ENCODE measurements around the gene NFASC. TPM values are rescaled to one million over a fixed set of nuclear protein-coding genes. Genes with fewer than 3 reads are reported as not detected.

The NFASC gene
- total RNA-seq, 1 donor from 2014 or later = 3.8 TPM

GRCh38 chr1:205003358-205004131 lies 132.9 kb downstream of the NFASC start:
- no peaks in the 10 kb centered on the region for H3K9me3 Mint-ChIP-seq (ENCODE audit: unreplicated experiment)
- H3K27me3 Mint-ChIP-seq (ENCODE audit: unreplicated experiment) = peaks cover 6% of the 10 kb centered on the region
- TF ChIP-seq CTCF (IDR thresholded peaks at IDR 0.05; ENCODE audit: unreplicated experiment) = no peak
- H3K4me1 Mint-ChIP-seq (ENCODE audit: unreplicated experiment) = peaks cover 9% of the 10 kb centered on the region
- no peak for DNase-seq (ENCODE audit: low spot score)
- H3K36me3 Mint-ChIP-seq (ENCODE audit: low read depth, unreplicated experiment) = no peaks in the 10 kb centered on the region
- no peak overlapping the region for H3K27ac Mint-ChIP-seq (ENCODE audit: unreplicated experiment)
- H3K4me3 Mint-ChIP-seq (ENCODE audit: unreplicated experiment) = no peak overlapping the region

- Mint-ChIP-seq H3K4me3 (ENCODE audit: unreplicated experiment) (no peak overlapping the region), H3K27me3 (ENCODE audit: unreplicated experiment) (peaks cover 6% of the 10 kb centered on the region), H3K4me1 (ENCODE audit: unreplicated experiment) (peaks cover 9% of the 10 kb centered on the region), H3K27ac (ENCODE audit: unreplicated experiment) (no peak overlapping the region), H3K36me3 (ENCODE audit: low read depth, unreplicated experiment) (no peaks in the 10 kb centered on the region), H3K9me3 (ENCODE audit: unreplicated experiment) (no peaks in the 10 kb centered on the region)
- no peak for TF ChIP-seq CTCF (IDR thresholded peaks at IDR 0.05; ENCODE audit: unreplicated experiment)
- DNase-seq (ENCODE audit: low spot score) = no peak
Measured at GRCh38 chr1:205004351-205004750, 133.7 kb downstream of the NFASC start.

- TF ChIP-seq CTCF (IDR thresholded peaks at IDR 0.05; ENCODE audit: unreplicated experiment) = no peak
- Mint-ChIP-seq H3K4me3 (ENCODE audit: unreplicated experiment) (no peak overlapping the region), H3K36me3 (ENCODE audit: low read depth, unreplicated experiment) (no peaks in the 10 kb centered on the region), H3K27ac (ENCODE audit: unreplicated experiment) (no peak overlapping the region), H3K4me1 (ENCODE audit: unreplicated experiment) (no peaks in the 10 kb centered on the region), H3K9me3 (ENCODE audit: unreplicated experiment) (no peaks in the 10 kb centered on the region), H3K27me3 (ENCODE audit: unreplicated experiment) (peaks cover 8% of the 10 kb centered on the region)
- no peak for DNase-seq (ENCODE audit: low spot score)
Measured at GRCh38 chr1:205008896-205009295, 138.2 kb downstream of the NFASC start.

- no peak for DNase-seq (ENCODE audit: low spot score)
- no peak for TF ChIP-seq CTCF (IDR thresholded peaks at IDR 0.05; ENCODE audit: unreplicated experiment)
- Mint-ChIP-seq H3K27ac (ENCODE audit: unreplicated experiment) (no peak overlapping the region), H3K36me3 (ENCODE audit: low read depth, unreplicated experiment) (no peaks in the 10 kb centered on the region), H3K9me3 (ENCODE audit: unreplicated experiment) (no peaks in the 10 kb centered on the region), H3K4me3 (ENCODE audit: unreplicated experiment) (no peak overlapping the region), H3K27me3 (ENCODE audit: unreplicated experiment) (peaks cover 11% of the 10 kb centered on the region), H3K4me1 (ENCODE audit: unreplicated experiment) (no peaks in the 10 kb centered on the region)
Measured at GRCh38 chr1:205009670-205010069, 139.0 kb downstream of the NFASC start.

GRCh38 chr1:205012391-205013140 lies 141.9 kb downstream of the NFASC start:
- Mint-ChIP-seq H3K9me3 (ENCODE audit: unreplicated experiment) (no peaks in the 10 kb centered on the region), H3K36me3 (ENCODE audit: low read depth, unreplicated experiment) (no peaks in the 10 kb centered on the region), H3K4me1 (ENCODE audit: unreplicated experiment) (no peaks in the 10 kb centered on the region), H3K27me3 (ENCODE audit: unreplicated experiment) (peaks cover 12% of the 10 kb centered on the region), H3K27ac (ENCODE audit: unreplicated experiment) (no peak overlapping the region), H3K4me3 (ENCODE audit: unreplicated experiment) (no peak overlapping the region)
- TF ChIP-seq CTCF (IDR thresholded peaks at IDR 0.05; ENCODE audit: unreplicated experiment) = no peak
- no peak for DNase-seq (ENCODE audit: low spot score)

All from endothelial cell (in vitro differentiated cells).